ENCODE data around the gene LSR.

Gene LSR, protein sequence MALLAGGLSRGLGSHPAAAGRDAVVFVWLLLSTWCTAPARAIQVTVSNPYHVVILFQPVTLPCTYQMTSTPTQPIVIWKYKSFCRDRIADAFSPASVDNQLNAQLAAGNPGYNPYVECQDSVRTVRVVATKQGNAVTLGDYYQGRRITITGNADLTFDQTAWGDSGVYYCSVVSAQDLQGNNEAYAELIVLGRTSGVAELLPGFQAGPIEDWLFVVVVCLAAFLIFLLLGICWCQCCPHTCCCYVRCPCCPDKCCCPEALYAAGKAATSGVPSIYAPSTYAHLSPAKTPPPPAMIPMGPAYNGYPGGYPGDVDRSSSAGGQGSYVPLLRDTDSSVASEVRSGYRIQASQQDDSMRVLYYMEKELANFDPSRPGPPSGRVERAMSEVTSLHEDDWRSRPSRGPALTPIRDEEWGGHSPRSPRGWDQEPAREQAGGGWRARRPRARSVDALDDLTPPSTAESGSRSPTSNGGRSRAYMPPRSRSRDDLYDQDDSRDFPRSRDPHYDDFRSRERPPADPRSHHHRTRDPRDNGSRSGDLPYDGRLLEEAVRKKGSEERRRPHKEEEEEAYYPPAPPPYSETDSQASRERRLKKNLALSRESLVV

DNA sequence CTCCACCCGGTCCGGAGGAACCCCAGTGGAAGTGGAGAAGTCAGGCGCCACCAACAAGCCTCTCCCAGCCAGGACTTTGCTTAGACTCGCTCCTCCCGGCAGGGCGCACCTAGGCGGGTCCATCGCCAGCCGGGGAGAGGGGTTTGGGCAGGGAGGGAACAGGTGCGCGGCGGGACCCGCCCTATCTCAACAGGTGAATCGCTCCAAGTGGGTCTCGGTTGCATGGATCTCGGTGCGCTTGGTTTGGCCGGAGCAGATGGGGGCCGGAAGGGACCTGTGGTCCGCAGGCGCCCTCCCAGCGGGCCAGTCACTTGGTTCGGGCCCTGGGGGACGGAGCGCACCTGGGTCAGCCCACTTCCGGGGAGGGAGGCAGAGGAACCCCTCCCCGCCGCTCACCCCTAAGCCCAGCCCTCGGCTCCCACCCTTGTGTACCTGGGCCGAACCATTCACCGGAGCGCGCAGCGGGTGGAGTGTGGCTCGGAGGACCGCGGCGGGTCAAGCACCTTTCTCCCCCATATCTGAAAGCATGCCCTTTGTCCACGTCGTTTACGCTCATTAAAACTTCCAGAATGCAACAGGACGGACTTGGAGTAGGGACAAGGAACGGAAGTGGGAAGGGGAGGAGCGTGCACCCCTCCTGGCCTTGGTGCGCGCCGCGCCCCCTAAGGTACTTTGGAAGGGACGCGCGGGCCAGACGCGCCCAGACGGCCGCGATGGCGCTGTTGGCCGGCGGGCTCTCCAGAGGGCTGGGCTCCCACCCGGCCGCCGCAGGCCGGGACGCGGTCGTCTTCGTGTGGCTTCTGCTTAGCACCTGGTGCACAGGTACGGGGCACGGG, at the start of gene LSR:
Gene LSR (plus strand): TSS at position 693 of the 836 bp plus-strand sequence. CDS start 21 bp downstream, at position 714.
- DNase-seq = no peak

DNA sequence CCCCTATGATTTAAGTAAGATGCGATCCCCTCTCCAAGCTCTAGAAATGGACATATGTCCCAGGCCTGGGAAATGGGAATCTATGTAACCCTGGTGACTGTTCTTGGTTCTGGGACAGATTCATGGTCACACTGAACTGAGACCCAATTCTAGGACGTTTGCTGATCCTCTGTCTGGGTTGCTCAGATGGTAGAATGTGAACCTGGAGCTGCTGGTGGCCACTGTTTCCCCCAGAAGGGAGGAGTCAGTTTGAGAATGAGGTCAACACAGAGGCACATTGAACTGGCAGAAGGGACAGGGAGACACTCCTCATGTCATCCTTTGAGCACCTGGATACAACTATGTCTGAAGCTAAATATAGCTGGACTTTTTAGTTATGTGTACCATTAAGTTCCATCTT, 49.3 kb upstream of the LSR start:
- no peak for DNase-seq

DNA sequence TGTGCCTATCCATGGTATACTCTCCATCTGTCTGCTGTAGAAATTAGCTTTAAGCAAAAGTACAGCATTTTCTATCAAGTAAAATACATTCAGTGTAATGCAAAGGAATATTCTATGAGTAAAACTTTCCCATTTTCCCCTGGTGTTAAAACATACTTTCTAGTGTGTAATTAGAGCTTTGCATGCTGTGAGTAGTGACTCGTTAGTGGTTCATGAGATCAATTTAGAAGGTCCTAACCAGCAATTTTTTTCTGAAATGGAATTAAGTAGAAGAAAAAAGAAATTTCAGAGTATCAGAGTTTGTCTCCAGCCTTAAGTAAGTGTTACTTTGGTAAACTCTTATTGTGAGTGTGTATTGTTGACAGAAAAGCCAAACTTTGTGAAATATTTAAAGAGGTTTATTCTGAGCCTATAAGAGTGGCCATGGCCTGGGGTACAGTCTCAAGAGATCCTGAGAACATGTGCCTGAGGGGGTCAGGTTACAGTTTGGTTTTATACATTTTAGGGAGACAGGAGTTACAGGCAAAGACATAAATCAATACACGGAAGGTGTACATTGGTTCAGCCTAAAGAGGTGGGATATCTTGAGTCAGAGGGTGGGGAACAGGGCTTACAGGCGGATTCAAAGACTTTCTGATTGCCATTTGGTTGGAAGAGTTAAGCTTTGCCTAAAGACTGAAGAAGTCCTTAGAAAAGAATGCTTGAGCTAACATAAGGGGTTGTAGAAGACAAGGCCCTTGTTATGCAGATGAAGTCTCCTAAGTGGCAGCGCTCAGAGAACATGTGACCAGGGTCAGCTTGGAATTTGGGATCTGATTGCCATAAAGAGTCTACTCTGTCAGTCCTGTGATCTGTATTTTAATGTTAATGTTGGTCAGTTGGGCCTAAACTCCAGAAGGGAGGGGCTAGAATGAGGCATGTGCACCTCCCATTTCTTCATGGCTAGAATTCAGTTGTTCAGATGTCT, 45.8 kb upstream of the LSR start:
- DNase-seq = no peak

DNA sequence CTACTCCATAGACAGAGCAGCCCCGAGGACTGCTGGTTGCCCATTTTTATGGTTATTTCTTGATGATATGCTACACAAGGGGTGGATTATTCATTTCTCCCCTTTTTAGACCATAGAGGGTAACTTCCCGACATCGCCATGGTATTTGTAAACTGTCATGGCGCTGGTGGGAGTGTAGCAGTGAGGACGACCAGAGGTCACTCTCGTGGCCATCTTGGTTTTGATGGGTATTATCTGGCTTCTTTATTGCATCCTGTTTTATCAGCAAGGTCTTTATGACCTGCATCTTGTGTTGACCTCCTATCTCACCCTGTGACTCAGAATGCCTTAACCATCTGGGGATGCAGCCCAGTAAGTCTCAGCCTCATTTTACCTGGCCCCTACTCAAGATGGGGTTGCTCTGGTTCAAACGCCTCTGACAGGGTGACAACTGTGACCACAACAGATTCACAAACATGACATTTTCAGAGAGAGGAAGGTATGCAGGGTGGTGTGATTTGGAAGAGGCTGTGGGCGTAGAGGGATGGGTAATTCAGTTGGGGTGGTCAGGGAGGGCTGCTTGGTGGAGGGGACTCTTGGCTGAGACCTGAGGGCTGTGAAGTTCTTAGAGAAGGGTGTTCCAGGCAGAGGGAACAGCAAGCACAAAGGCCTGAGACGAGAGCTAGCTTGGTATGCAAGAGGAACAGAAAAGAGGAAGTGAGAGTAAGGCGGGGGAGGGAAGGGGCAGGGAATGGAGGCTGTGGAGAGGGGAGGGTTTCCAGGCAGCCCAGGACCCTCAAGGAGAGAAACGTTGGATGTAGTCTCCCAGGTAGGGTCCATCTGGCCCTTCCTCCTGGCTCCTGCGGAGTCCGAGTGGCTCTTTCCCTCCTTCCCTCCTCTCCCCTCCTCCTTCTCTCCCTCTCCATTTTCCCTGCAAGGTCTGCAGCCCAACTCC, 43.7 kb upstream of the LSR start:
- no peak for DNase-seq

DNA sequence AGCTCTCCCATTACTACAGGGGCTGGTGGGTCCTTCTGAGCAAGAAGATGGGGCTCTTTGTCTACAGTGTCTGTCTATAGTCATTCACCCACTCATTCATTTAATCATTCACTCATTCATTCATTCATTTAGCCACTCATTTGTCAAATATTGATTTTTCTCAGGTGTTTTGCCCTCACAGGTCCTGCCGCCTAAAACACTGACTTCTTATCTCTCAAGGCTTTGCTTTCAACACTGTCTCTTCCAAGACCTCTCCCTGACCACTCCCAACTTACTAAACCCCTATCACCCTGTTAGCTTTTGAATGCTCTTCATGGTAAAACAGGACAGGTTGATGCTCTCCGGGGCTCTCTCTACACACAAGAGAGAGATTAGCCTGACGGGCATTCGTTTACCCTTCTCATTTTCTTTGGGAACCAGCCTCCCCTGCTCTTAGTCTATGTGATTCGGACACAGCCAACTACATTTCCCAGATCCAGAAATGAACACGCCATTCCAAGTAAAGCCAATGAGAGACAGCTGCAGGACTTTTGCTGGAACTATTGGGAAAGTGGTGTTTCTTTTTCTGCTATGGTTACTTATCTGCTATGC, 43.0 kb upstream of the LSR start:
- no peak for DNase-seq

DNA sequence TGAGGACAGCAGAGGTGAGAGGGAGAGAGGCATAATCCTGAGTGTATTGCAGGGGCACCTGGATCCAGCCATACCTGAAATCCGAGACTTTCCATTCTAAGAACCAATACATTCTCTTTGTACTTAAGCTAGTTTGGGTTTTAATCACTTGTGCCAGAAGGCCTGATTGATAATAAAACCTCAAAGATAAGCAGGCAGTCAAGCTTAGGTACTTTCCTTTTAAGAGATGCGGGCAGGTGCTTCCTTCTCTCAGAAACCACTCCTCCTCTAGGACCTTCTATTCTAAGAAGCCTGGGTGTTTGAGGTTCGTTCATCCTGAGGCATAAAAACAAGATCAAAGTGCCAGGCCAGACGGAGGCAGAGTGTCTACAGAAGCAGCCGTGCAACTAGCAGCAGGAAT, 42.4 kb upstream of the LSR start:
- DNase-seq = no peak

DNA sequence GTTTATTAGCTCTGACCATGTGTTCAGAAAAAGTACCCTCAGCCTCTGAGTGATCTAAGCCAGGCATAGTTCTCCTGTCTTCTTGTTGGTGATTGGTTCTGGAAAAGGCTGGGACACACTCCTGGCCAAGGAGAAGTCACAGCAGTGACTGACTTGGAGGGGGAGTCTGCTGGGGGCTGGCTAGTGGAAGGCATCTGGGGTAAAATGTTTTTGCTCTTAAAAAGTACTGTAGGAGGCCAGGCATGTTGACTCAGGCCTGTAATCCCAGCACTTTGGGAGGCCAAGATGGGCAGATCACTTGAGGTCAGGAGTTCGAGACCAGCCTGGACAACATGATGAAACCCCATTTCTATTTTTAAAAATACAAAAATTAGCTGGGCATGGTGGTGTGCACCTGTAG, 41.9 kb upstream of the LSR start:
- no peak for DNase-seq

DNA sequence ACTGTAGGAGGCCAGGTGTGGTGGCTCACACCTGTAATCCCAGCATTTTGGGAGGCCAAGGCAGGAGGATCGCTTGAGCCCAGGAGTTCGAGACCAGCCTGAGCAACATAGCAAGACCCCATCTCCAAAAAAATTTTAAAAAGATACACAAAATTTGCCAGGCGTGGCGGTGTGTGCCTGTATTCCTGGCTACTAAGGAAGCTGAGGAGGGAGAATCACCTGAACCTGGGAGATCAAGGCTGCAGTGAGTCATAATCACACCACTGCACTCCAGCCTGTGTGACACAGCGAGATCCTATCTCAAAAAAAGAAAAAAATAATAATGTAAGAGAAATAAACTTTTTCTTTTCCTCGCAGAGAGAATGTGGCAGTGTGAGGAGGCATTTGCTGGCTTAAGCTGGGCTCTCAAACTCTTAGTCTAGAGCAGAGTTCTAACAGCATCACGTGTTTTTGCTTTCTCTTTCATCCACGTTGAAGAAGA, 41.4 kb upstream of the LSR start:
- DNase-seq = no peak

DNA sequence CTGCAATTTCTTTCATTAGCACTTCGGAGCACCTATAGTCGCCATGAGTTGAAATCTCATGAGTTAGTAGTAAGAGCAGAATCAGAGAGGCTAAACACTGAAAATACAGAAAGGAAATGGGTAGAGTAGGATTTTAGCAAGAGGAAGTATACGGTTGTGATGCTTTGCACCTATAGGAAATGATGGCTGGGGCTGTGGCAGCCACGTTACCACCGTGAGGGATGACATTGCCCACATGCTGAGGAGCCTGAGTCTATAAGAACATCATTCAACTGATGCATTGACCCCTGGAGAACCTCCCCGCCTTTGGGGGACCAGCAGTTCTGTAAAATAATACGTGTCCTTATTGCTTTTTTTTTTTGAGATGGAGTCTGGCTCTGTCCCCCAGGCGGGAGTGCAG, 40.7 kb upstream of the LSR start:
- no peak for DNase-seq

DNA sequence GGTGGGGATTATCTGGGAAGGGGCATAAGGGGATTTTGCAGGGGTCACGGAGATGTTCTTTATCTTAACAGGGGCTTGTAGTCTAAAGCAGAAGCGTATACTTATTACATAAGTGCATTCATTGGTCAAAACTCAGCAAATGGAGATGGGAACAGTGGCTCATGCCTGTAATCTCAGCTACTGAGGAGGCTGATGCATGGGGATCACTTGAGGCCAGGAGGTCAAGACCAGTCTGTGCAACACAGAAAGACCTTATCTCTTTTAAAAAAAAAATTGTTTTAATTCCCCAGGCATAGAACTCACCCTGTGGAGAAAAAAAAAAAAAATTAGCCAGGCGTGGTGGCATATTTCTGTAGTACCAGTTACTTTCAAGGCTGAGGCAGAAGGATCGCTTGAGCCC, 39.2 kb upstream of the LSR start:
- no peak for DNase-seq

DNA sequence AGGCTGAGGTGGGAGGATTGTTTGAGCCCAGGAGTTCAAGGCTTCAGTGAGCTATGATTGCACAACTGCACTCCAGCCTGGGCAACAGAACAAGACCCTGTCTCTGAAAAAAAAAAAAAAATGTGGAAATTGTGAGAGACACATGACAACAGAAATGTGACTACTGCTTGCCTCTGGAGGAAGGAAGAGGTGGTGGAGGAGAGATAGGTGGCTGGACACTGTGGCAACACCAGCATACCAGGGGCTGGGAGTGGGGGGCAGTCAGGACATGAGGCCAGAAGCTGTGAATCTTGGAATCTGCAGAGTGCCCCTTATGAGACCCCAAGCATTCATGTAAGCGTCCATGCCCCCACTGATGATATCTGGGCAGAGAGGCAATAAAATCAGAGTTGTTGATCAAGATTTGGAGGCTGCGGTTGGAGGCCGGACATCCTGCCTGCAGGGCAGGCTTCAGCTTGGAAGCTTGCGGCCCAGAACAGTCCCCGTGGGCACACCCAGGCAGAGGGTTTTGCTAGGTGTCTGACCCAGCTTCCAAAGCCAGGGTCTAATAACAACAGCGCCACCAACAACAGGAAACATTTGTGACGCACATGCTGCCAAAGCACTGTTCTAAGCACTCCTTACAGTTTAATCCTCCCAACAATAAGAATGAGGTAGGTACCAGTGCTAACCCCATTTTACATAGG, 37.1 kb upstream of the LSR start:
- no peak for DNase-seq

DNA sequence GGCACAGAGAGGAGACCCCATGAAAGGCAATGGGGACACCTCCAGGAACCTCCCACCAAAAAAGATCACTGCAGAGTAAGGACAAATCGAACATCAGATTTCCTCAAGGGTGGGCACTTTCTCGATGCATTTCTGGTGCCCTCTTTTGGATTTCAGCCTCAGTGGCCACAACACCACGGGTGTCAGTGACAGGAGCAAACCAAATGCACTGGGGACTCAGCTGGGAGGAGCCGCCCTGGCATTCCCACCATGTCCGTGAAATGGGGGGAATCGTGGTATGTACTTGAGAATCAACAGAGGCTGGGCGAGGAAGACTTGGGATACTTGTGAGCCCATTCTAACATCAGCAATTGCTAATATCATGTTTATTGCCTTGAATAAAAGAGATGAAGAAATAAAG, 36.6 kb upstream of the LSR start:
- DNase-seq = no peak

DNA sequence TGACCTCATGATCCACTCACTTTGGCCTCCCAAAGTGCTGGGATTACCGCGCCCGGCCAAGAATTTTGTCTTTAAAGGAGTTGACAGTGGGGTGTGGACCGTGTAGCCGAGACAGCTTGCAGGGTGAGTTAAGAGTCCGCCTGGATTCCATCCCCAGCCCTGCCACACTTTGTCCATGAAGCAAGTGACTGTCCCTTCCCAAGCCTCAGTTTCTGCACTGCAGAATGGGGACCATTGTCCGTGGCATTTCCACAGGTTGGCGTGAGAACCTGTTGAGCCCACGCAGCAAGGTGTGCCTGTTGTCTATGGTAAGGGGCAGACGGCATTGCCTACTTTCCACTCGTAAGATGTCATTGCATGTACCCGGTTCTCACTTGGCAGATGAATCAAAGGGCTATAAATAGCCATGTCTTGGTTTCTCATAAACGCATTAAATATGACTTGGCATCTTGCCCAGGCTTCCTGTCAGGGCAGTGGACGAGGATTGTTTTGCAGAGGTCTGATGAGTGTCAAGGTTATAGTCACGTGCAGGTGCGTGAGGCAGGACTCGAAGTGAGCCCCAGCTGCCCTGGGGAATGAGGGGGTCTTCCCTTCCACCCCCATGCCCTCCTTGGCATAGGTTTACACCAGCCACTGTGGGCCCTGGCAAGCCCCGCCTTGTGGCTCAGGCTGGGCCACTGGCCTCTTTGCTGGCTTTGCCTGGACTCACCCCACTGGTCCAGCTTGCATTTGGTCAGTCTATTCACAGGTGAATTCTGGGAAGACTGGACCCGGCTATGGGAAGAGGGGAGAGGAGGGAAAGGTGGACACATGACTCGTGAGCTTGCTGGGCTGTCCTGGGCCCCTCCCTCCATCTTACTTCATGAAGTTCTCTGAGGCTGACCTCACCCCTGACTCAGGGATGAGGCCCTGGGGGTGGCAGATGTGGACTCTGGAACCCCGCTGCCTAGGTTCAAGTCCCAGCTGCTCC, 34.9 kb upstream of the LSR start:
- DNase-seq = no peak

DNA sequence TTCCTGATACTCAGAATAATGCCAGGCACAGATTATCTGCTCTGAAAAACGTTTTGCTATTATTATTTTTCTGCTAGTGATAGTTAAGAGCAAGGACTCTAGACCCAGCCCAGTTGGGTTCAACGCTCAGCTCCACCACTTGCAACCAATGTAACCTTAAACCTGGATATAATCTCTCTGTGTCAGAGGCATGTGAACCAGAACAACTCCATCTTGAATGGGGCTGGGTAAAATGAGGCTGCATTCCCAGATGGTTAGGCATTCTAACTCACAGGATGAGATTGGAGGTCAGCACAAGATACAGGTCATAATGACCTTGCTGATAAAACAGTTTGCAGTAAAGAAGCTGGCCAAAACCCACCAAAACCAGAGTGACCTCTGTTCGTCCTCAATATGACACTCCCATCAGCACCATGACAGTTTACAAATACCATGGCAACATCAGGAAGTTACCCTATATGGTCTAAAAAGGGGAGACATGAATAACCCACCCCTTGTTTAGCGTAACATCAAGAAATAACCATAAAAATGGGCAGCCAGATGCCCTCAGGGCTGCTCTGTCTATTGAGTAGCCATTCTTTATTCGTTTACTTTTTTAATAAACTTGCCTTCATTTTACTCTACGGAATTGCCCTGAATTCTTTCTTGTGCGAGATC, 33.9 kb upstream of the LSR start:
- DNase-seq = no peak

DNA sequence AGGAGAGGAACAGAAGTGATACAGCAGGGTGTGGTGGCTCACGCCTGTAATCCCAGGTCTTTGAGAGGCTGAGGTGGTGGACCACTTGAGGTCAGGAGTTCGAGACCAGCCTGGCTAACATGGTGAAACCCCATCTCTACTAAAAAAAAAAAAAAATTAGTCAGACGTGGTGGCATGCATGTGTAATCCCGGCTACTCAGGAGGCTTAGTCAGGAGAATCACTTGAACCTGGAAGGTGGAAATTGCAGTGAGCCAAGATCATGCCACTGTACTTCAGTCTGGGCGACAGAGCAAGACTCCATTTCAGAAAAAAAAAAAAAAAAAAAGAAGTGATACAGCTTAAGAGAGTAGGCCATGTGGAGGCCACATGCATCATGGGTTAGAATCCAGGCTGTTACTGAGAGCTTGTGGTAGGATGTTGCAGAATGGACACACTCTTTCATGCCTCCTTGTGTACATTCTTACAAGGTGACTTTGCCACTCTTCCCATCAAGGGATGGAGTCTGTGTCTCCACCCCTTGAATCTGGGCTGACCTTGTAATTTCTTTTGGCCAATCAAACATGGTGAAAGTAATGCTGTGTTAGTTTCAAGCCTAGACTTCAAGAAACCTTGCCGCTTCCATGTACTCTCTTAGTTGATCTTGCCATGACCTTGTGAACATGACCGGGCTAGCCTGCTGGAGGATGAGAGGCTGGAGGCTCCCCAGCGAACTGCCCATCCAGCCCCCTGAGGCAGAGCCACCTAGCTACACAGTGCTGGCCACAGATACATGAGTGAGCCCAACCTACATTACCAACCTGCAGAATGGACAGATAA, 32.6 kb upstream of the LSR start:
- DNase-seq = no peak

DNA sequence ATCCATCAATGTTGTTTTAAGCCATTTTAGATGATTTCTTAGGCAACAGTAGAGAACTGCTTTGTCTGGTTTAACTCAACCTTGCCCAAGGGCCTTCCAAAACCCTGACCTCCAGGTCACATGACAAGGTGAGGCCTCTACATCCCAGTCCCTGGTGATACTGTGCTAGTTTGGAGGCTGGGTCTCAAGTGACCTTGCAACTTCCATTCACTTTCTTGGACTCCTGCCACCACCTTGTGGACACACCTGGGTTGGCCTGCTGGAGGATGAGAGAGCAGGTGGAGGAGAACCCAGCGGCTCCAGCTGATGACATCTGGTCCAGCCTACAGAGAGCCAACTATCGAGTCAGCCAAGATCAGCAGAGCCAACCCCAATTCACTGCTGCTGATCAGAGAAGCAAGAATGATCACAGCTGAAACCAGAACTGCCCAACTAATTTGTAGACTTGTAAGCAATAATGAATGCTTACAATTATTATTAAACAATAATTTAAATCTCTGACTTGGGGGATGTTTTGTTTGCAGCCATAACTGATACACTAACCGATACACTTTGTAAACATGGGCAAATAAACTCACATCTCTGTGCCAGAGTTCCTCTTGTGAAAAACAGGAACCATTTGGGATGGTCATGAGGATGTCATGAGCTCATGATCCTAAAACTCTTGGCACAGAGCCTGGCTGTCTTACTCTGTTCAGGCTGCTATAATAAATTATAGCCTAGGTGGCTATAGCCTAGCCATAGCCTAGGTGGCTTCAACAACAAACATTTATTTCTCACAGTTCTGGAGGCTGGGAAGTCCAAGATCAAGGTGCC, 31.8 kb upstream of the LSR start:
- no peak for DNase-seq

DNA sequence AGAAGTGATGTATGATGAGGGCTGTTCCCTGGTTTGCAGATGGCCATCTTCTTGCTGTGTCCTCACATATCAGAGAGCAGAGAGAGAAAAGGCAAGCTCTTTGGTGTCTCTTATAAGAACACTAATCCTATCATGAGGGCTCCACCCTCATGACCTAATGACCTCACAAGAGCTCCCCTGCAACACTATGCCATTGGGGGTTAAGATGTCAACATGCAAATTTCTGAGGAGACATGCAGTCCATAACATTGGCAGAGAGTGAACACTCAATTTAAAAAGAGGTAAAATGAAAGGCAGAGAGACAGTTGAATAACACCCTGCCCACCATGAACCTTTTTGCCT, 31.2 kb upstream of the LSR start:
- DNase-seq = no peak
